Cardiac muscle cell (in vitro differentiated cells and primary cell): ENCODE data around the gene RSL1D1. TPM values are rescaled to one million over a fixed set of nuclear protein-coding genes. Genes with fewer than 3 reads are reported as not detected.

Experiments used
- DNase-seq, 2 donors: peaks; one replicate each; pipeline versions ENCODE4 v3.0.0 to v3.0.0-alpha.2; 2010 to 2017; ENCODE audit warnings: low read depth in 1 of 2, low spot score in 1 of 2
- H3K27ac ChIP-seq: fragments of 200-600 bp; sonication (generic); 2 replicates; pipeline ENCODE4 v1.5.1; 2016
- H3K27me3 ChIP-seq: fragments of 200-600 bp; sonication (generic); 2 replicates; pipeline ENCODE4 v1.6.0; 2016; ENCODE audit warnings: control low read depth
- H3K36me3 ChIP-seq: fragments of 200-600 bp; sonication (generic); 2 replicates; pipeline ENCODE4 v1.5.1; 2016; ENCODE audit warnings: control low read depth
- H3K4me1 ChIP-seq: fragments of 200-600 bp; sonication (generic); 2 replicates; pipeline ENCODE4 v1.8.1; 2017; ENCODE audit warnings: low read depth, mild to moderate bottlenecking, mixed run types
- H3K4me3 ChIP-seq: fragments of 200-600 bp; sonication (generic); 2 replicates; pipeline ENCODE4 v1.5.1; 2016; ENCODE audit warnings: mild to moderate bottlenecking
- H3K9me3 ChIP-seq: fragments of 200-600 bp; sonication (generic); 2 replicates; pipeline ENCODE4 v1.5.1; 2017; ENCODE audit warnings: low read depth, mild to moderate bottlenecking, control low read depth
- polyA plus RNA-seq: library from polyadenylated mRNA; unstranded; fragments of >200 nt; fragmentation: Nextera tagmentation; extraction: Ambion mirVana; gene quantifications from 2 replicates; pipeline ENCODE4 v1.2.1, GENCODE V29; 2016
- total RNA-seq: library from RNA; depleted of rRNA; stranded (reverse); fragments of >200 nt; gene quantifications from 2 replicates; pipeline ENCODE4 v1.2.3, GENCODE V29; 2016
- TF ChIP-seq, protein P1 (sequence below): IDR thresholded peaks from 2 replicates; pipeline ENCODE4 v1.5.1; 2012; ENCODE audit warnings: low read depth, mild to moderate bottlenecking, low read length

The RSL1D1 gene
- total and polyA plus RNA-seq, 2 experiments from 2014 or later: 144 to 153 TPM

DNA sequence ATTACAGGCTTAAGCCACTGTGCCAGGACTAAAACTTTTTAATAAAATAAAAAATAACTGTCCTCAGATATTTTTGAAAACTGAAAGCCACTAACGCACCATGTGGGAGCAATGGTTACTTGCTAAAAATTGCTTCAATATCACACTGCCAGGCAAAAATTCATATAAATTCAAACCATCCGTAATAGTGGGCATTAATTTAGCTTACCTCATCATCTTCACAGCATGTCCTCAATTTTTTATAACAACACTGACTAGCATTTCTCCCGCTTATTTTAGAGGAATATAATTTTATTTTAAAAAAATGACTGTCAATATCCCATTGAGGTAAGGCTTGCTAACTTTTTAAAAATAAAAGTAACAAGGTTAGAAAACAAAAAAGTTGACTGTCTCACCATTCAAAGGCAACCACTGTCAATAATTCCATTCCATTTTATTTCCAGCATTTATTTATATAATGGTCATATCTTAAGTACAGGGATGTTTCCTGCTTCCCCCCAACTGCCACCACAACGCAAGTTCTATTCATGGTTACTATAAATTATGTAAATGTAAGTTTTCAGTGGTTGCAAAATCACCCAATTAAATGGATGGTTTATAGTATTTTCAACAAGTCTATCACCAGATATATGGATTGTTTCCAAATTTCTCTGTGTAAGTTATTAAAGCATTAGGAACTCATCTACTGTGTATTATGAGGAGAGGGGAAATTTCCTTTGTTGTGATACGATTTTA is 39.1 kb upstream of the RSL1D1 start:
- no peaks in the 10 kb centered on the region for H3K9me3 ChIP-seq
- H3K27me3 ChIP-seq: no peaks in the 10 kb centered on the region
- no peak overlapping the region for H3K27ac ChIP-seq
- H3K4me1 ChIP-seq: no peaks in the 10 kb centered on the region
- TF ChIP-seq, protein P1, sequence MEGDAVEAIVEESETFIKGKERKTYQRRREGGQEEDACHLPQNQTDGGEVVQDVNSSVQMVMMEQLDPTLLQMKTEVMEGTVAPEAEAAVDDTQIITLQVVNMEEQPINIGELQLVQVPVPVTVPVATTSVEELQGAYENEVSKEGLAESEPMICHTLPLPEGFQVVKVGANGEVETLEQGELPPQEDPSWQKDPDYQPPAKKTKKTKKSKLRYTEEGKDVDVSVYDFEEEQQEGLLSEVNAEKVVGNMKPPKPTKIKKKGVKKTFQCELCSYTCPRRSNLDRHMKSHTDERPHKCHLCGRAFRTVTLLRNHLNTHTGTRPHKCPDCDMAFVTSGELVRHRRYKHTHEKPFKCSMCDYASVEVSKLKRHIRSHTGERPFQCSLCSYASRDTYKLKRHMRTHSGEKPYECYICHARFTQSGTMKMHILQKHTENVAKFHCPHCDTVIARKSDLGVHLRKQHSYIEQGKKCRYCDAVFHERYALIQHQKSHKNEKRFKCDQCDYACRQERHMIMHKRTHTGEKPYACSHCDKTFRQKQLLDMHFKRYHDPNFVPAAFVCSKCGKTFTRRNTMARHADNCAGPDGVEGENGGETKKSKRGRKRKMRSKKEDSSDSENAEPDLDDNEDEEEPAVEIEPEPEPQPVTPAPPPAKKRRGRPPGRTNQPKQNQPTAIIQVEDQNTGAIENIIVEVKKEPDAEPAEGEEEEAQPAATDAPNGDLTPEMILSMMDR: no peak
- H3K4me3 ChIP-seq: no peak overlapping the region
- no peak for DNase-seq
- peaks cover 47% of the 10 kb centered on the region for H3K36me3 ChIP-seq

DNA sequence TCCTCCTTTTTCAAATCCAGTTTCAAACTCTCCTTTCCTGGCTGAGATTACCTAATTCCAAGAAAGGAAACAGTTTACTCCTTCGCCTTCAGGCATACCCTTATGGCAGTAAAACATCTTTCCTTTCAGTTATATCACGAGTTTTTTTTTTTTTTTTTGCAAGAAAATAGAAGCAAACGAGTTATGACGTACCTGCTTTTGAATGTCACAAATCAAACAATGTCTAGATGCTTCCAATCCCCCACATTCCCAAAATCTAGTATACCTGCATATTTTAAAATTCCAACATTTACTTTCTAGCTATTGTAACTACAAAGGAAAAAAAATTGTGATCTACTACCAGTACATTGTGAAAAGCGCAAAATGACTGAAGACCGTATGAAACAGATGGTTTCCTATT is 35.5 kb upstream of the RSL1D1 start:
- no peaks in the 10 kb centered on the region for H3K9me3 ChIP-seq
- DNase-seq: no peak
- H3K4me3 ChIP-seq: no peak overlapping the region
- H3K27ac ChIP-seq: no peak overlapping the region
- no peaks in the 10 kb centered on the region for H3K4me1 ChIP-seq
- peaks cover 52% of the 10 kb centered on the region for H3K36me3 ChIP-seq
- no peaks in the 10 kb centered on the region for H3K27me3 ChIP-seq
- TF ChIP-seq, protein P1: no peak

DNA sequence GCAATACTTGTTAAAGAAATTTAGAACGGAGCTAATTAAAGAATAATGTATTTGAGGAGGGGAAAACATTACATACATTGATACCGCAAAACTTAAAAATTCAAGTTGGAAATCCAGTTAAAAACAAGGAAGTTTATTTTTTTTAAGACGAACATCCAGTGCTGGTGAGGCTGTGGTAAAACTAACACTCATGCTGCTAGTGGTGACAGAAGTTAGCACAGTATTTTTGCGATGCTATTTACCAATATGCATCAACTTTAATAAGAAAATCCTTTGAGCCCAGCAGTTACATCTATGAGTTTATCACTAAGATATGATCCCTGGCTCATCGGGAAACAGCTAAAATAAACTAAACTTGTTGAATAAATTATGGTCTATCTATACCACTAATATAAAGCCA is 32.7 kb upstream of the RSL1D1 start:
- H3K27me3 ChIP-seq: no peaks in the 10 kb centered on the region
- peaks cover 59% of the 10 kb centered on the region for H3K36me3 ChIP-seq
- H3K27ac ChIP-seq: no peak overlapping the region
- H3K4me1 ChIP-seq: no peaks in the 10 kb centered on the region
- TF ChIP-seq, protein P1: no peak
- no peaks in the 10 kb centered on the region for H3K9me3 ChIP-seq
- no peak overlapping the region for H3K4me3 ChIP-seq
- no peak for DNase-seq

DNA sequence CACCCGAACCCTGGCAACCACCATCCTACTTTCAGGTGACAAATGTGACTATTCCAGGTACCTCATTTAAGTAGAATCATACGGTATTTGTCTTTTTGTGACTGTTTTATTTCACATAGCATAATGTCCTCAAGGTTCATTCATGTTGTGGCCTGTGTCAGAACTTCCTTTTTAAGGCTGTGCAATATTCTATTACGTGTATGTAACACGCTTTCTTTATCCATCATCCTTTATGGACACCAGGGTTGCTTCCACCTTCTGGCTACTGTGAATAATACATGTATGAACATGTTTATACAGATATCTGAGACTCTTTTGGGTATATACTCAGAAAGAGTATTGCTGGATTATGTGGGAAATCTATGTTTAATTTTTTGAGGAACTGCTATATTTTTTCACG is 28.7 kb upstream of the RSL1D1 start:
- no peak for DNase-seq
- Histone ChIP-seq H3K36me3 (peaks cover 62% of the 10 kb centered on the region), H3K4me1 (no peaks in the 10 kb centered on the region), H3K27ac (no peak overlapping the region), H3K27me3 (no peaks in the 10 kb centered on the region), H3K4me3 (no peak overlapping the region), H3K9me3 (no peaks in the 10 kb centered on the region)
- TF ChIP-seq, protein P1: no peak

DNA sequence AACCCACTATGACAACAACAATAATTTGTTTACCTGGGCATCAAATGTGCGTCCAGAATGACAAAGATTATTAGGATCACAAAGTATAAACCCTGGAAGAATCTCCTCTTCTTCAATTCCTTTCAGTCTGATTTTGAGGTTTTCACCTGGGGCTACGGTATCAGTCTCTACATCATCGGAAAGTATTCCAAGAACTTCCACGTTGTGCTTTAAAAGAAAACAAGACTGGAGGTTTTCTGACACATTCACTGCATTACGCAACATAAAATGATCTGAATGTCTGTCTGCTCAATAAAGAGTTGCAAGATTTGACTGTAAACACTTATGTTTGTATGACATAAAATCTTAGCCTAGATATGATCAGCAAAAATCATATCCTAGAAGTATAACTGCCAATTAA is 26.0 kb upstream of the RSL1D1 start:
- H3K27ac ChIP-seq: peak overlapping the region; percentile 45
- TF ChIP-seq, protein P1: no peak
- no peaks in the 10 kb centered on the region for H3K4me1 ChIP-seq
- H3K9me3 ChIP-seq: no peaks in the 10 kb centered on the region
- no peaks in the 10 kb centered on the region for H3K27me3 ChIP-seq
- H3K4me3 ChIP-seq: no peak overlapping the region
- peak in 1 of 2 donors; percentile 29 for DNase-seq
- peaks cover 69% of the 10 kb centered on the region for H3K36me3 ChIP-seq
